CD4-positive, alpha-beta memory T cell (primary cell): ENCODE measurements around the gene PYY. TPM values are rescaled to one million over a fixed set of nuclear protein-coding genes. Genes with fewer than 3 reads are reported as not detected.
A peak's percentile ranks its signal among the peaks of the same experiment; 100 is the strongest.

Experiments used
- CTCF ChIA-PET: fragments of 350-600 bp; sonication (Branson Sonifier 250); formaldehyde crosslinking; loops from one replicate; lab custom pipeline; 2021; ENCODE audit warnings: inconsistent platforms; ENCODE audit not compliant: partially characterized antibody; lab: Charles Lee
- POLR2A ChIA-PET: fragments of 350-600 bp; sonication (Branson Sonifier 250); formaldehyde crosslinking; loops from one replicate; lab custom pipeline; 2021; ENCODE audit not compliant: partially characterized antibody; lab: Charles Lee
- DNase-seq, 5 donors: peaks; one replicate each; pipeline versions ENCODE4 v3.0.0 to v3.0.0-alpha.2; 2020 to 2022; ENCODE audit warnings: mixed read lengths in 1 of 5
- H3K27ac ChIP-seq: one replicate; pipeline ENCODE4 v1.7.0; 2013; ENCODE audit warnings: low read depth, low read length
- H3K27me3 ChIP-seq: 2 replicates; pipeline ENCODE4 v1.7.0; 2013; ENCODE audit warnings: mild to moderate bottlenecking, low read length, moderate library complexity; ENCODE audit not compliant: insufficient read depth
- H3K36me3 ChIP-seq: 2 replicates; pipeline ENCODE4 v1.7.0; 2013; ENCODE audit warnings: mild to moderate bottlenecking, low read length, moderate library complexity; ENCODE audit not compliant: insufficient read depth
- H3K4me1 ChIP-seq: 2 replicates; pipeline ENCODE4 v1.7.0; 2013; ENCODE audit warnings: mild to moderate bottlenecking, low read length, moderate library complexity; ENCODE audit not compliant: insufficient read depth
- H3K4me3 ChIP-seq, 2 donors: one replicate each; pipeline ENCODE4 v1.7.0; 2013; ENCODE audit warnings: low read length in 2 of 2, mild to moderate bottlenecking in 1 of 2
- H3K9me3 ChIP-seq, 2 donors: one replicate each; pipeline ENCODE4 v1.7.0; 2013; ENCODE audit warnings: low read length in 2 of 2, control low read depth in 1 of 2; ENCODE audit not compliant: control insufficient read depth in 1 of 2
- H3K27ac Mint-ChIP-seq, 7 donors: one replicate each; pipeline ENCODE4 v1.8.0; 2020 to 2021; ENCODE audit warnings: mixed read lengths in 7 of 7, mild to moderate bottlenecking in 6 of 7, inconsistent platforms in 3 of 7, moderate library complexity in 3 of 7
- H3K27me3 Mint-ChIP-seq, 2 donors: one replicate each; pipeline ENCODE4 v1.8.0; 2020 to 2021; ENCODE audit warnings: mixed read lengths in 2 of 2
- H3K36me3 Mint-ChIP-seq, 2 donors: one replicate each; pipeline ENCODE4 v1.8.0; 2020 to 2021; ENCODE audit warnings: mixed read lengths in 2 of 2, inconsistent platforms in 1 of 2, mild to moderate bottlenecking in 1 of 2
- H3K4me1 Mint-ChIP-seq, 4 donors: one replicate each; pipeline ENCODE4 v1.8.0; 2020 to 2021; ENCODE audit warnings: mixed read lengths in 4 of 4, mild to moderate bottlenecking in 1 of 4
- H3K4me3 Mint-ChIP-seq, 8 donors: one replicate each; pipeline ENCODE4 v1.8.0; 2020 to 2021; ENCODE audit warnings: mixed read lengths in 8 of 8, mild to moderate bottlenecking in 7 of 8, moderate library complexity in 6 of 8, inconsistent platforms in 3 of 8
- H3K9me3 Mint-ChIP-seq, 8 donors: one replicate each; pipeline ENCODE4 v1.8.0; 2020 to 2021; ENCODE audit warnings: mixed read lengths in 8 of 8, mild to moderate bottlenecking in 5 of 8, inconsistent platforms in 3 of 8, moderate library complexity in 1 of 8
- intact Hi-C: fragments of 100-400 bp; cut with micrococcal nuclease; formaldehyde crosslinking; loops from one replicate; pipeline ENCODE4 v1.15.1; 2023
- polyA plus RNA-seq, 2 donors: library from polyadenylated mRNA; unstranded; fragments of 300-500 nt; fragmentation: Illumina TruSeq; gene quantifications; one replicate each; pipeline ENCODE4 v1.2.3, GENCODE V29; 2021
- total RNA-seq, 2 experiments: library from RNA; stranded (reverse); gene quantifications; one replicate each; pipeline ENCODE4 v1.2.3, GENCODE V29; 2021

The PYY gene
- total and polyA plus RNA-seq, 4 experiments from 2014 or later, result not detected

GRCh38 chr17:43936434-43936833, 17.3 kb downstream of the PYY start:
- Histone ChIP-seq H3K36me3 (no peaks in the 10 kb centered on the region), H3K4me3 (no peak overlapping the region), H3K27me3 (no peaks in the 10 kb centered on the region), H3K27ac (no peak overlapping the region), H3K4me1 (peaks cover 4% of the 10 kb centered on the region), H3K9me3 (no peaks in the 10 kb centered on the region)
- intact Hi-C loops, result no loop called here
- Mint-ChIP-seq H3K27me3 (peaks cover 2 to 4% of the 10 kb centered on the region in 2 donors), H3K36me3 (no peaks in the 10 kb centered on the region), H3K4me1 (peaks cover 1 to 9% (median 3%) of the 10 kb centered on the region in 4 donors), H3K4me3 (peak overlapping the region in 2 of 8 donors; percentile 12 to 13), H3K27ac (no peak overlapping the region), H3K9me3 (no peaks in the 10 kb centered on the region)
- POLR2A ChIA-PET, result no interaction called here
- CTCF ChIA-PET, result interaction anchor here (1.0 to 1.6 kb wide), 3 partner anchors 10 to 105 kb away, joined by 4 to 6 read pairs (median 5); no protein-coding TSS in a partner anchor
- no peak for DNase-seq

GRCh38 chr17:43935926-43936261, 17.8 kb downstream of the PYY start:
- peaks cover 2 to 4% of the 10 kb centered on the region in 2 donors for H3K27me3 Mint-ChIP-seq
- H3K4me1 Mint-ChIP-seq, result peaks cover 1 to 9% (median 3%) of the 10 kb centered on the region in 4 donors
- Histone ChIP-seq H3K27me3 (no peaks in the 10 kb centered on the region), H3K27ac (no peak overlapping the region), H3K36me3 (no peaks in the 10 kb centered on the region), H3K9me3 (no peaks in the 10 kb centered on the region), H3K4me1 (peaks cover 4% of the 10 kb centered on the region), H3K4me3 (no peak overlapping the region)
- no peaks in the 10 kb centered on the region for H3K9me3 Mint-ChIP-seq
- no peak overlapping the region for H3K27ac Mint-ChIP-seq
- no peak for DNase-seq
- intact Hi-C loops, result no loop called here
- no peaks in the 10 kb centered on the region for H3K36me3 Mint-ChIP-seq
- POLR2A ChIA-PET, result no interaction called here
- CTCF ChIA-PET, result interaction anchor here (1.5 kb wide), 1 partner anchor 10 kb away, joined by 5 read pairs; no protein-coding TSS in a partner anchor
- H3K4me3 Mint-ChIP-seq, result no peak overlapping the region

GRCh38 chr17:43935204-43935925, 18.4 kb downstream of the PYY start:
- peaks cover 4% of the 10 kb centered on the region for H3K4me1 ChIP-seq
- H3K27me3 ChIP-seq, result no peaks in the 10 kb centered on the region
- POLR2A ChIA-PET, result no interaction called here
- CTCF ChIA-PET, result interaction anchor here (1.0 kb wide), 1 partner anchor 9 kb away, joined by 5 read pairs; no protein-coding TSS in a partner anchor
- Mint-ChIP-seq H3K9me3 (no peaks in the 10 kb centered on the region), H3K27me3 (peaks cover 2 to 4% of the 10 kb centered on the region in 2 donors), H3K4me1 (peaks cover 1 to 9% (median 3%) of the 10 kb centered on the region in 4 donors), H3K27ac (no peak overlapping the region), H3K4me3 (no peak overlapping the region), H3K36me3 (no peaks in the 10 kb centered on the region)
- H3K9me3 ChIP-seq, result no peaks in the 10 kb centered on the region
- H3K27ac ChIP-seq, result no peak overlapping the region
- no peaks in the 10 kb centered on the region for H3K36me3 ChIP-seq
- DNase-seq, result no peak
- no peak overlapping the region for H3K4me3 ChIP-seq
- intact Hi-C loops, result no loop called here

GRCh38 chr17:43932923-43933322, 20.8 kb downstream of the PYY start:
- ChIA-PET POLR2A (no interaction called here), CTCF (interaction anchor here (1.0 kb wide), 1 partner anchor 11 kb away, joined by 5 read pairs; no protein-coding TSS in a partner anchor)
- DNase-seq, result no peak
- H3K36me3 ChIP-seq, result no peaks in the 10 kb centered on the region
- Mint-ChIP-seq H3K36me3 (no peaks in the 10 kb centered on the region), H3K27ac (no peak overlapping the region), H3K4me3 (no peak overlapping the region), H3K9me3 (no peaks in the 10 kb centered on the region), H3K4me1 (peaks cover 8 to 20% (median 8%) of the 10 kb centered on the region in 4 donors), H3K27me3 (peaks cover 2 to 4% of the 10 kb centered on the region in 2 donors)
- intact Hi-C loops, result no loop called here
- H3K4me3 ChIP-seq, result no peak overlapping the region
- no peak overlapping the region for H3K27ac ChIP-seq
- no peaks in the 10 kb centered on the region for H3K9me3 ChIP-seq
- H3K4me1 ChIP-seq, result peaks cover 9% of the 10 kb centered on the region
- H3K27me3 ChIP-seq, result no peaks in the 10 kb centered on the region

- ChIA-PET POLR2A (no interaction called here), CTCF (interaction anchor here (1.0 kb wide), 1 partner anchor 11 kb away, joined by 5 read pairs; no protein-coding TSS in a partner anchor)
- H3K4me1 Mint-ChIP-seq, result peaks cover 10 to 23% (median 12%) of the 10 kb centered on the region in 4 donors
- intact Hi-C loops, result no loop called here
- H3K9me3 Mint-ChIP-seq, result no peaks in the 10 kb centered on the region
- H3K27ac Mint-ChIP-seq, result no peak overlapping the region
- no peaks in the 10 kb centered on the region for H3K27me3 ChIP-seq
- H3K27me3 Mint-ChIP-seq, result peaks cover 2 to 4% of the 10 kb centered on the region in 2 donors
- H3K27ac ChIP-seq, result no peak overlapping the region
- no peaks in the 10 kb centered on the region for H3K9me3 ChIP-seq
- DNase-seq, result no peak
- H3K36me3 Mint-ChIP-seq, result no peaks in the 10 kb centered on the region
- peaks cover 14% of the 10 kb centered on the region for H3K4me1 ChIP-seq
- no peak overlapping the region for H3K4me3 ChIP-seq
- H3K4me3 Mint-ChIP-seq, result no peak overlapping the region
- H3K36me3 ChIP-seq, result no peaks in the 10 kb centered on the region
These were observed 21.4 kb downstream of the PYY start for GRCh38 chr17:43932357-43932756.

- no peaks in the 10 kb centered on the region for H3K36me3 Mint-ChIP-seq
- CTCF ChIA-PET, result interaction anchor here (1.3 to 1.8 kb wide), 2 partner anchors 12 to 13 kb away, joined by 6 to 7 read pairs; no protein-coding TSS in a partner anchor
These were observed 22.6 kb downstream of the PYY start for GRCh38 chr17:43931062-43931571.

GRCh38 chr17:43928609-43929008, 25.1 kb downstream of the PYY start:
- H3K27ac Mint-ChIP-seq, result no peak overlapping the region
- H3K9me3 Mint-ChIP-seq, result no peaks in the 10 kb centered on the region
- Histone ChIP-seq H3K4me1 (peaks cover 21% of the 10 kb centered on the region), H3K4me3 (no peak overlapping the region), H3K9me3 (no peaks in the 10 kb centered on the region), H3K36me3 (no peaks in the 10 kb centered on the region), H3K27me3 (no peaks in the 10 kb centered on the region), H3K27ac (no peak overlapping the region)
- intact Hi-C loops, result loop anchor here (1.0 kb wide), 1 partner anchor 11 kb away; no protein-coding TSS in a partner anchor
- H3K27me3 Mint-ChIP-seq, result peaks cover 0 to 3% of the 10 kb centered on the region in 2 donors
- CTCF ChIA-PET, result interaction anchor here (0.7 to 1.6 kb wide), 6 partner anchors 12 to 51 kb away, joined by 3 to 10 read pairs (median 4); no protein-coding TSS in a partner anchor
- H3K36me3 Mint-ChIP-seq, result no peaks in the 10 kb centered on the region
- H3K4me3 Mint-ChIP-seq, result no peak overlapping the region
- POLR2A ChIA-PET, result interaction anchor here (0.9 to 1.3 kb wide), 4 partner anchors 9 to 79 kb away, joined by 3 to 5 read pairs (median 4); partner anchors contain the start of gene MPP2
- peaks cover 12 to 29% (median 18%) of the 10 kb centered on the region in 4 donors for H3K4me1 Mint-ChIP-seq
- no peak for DNase-seq

More at GRCh38 chr17:43931062-43931571, 22.6 kb downstream of the PYY start:
- Mint-ChIP-seq H3K9me3 (no peaks in the 10 kb centered on the region), H3K4me1 (peaks cover 12 to 29% (median 18%) of the 10 kb centered on the region in 4 donors), H3K27me3 (peaks cover 0 to 3% of the 10 kb centered on the region in 2 donors), H3K4me3 (no peak overlapping the region), H3K27ac (peak overlapping the region in 1 of 7 donors; percentile 22)
- Histone ChIP-seq H3K27me3 (no peaks in the 10 kb centered on the region), H3K36me3 (no peaks in the 10 kb centered on the region), H3K4me3 (no peak overlapping the region), H3K9me3 (no peaks in the 10 kb centered on the region), H3K4me1 (peaks cover 21% of the 10 kb centered on the region), H3K27ac (no peak overlapping the region)
- no peak for DNase-seq
- intact Hi-C loops, result no loop called here
- POLR2A ChIA-PET, result no interaction called here
